IPS-18c (cell line): ENCODE data around the gene FGD6.
A peak's percentile ranks its signal among the peaks of the same experiment; 100 is the strongest.
"Not testable (repeated sequence)": the region's sequence is repeated elsewhere in the genome, so short reads cannot be mapped to it uniquely, and the experiment has no call there.

Source experiments
- H3K4me3 ChIP-seq: 2 replicates; pipeline ENCODE4 v1.7.0; 2013; ENCODE audit warnings: low read depth, mild to moderate bottlenecking, low read length, moderate library complexity; ENCODE audit not compliant: insufficient read depth
- H3K9me3 ChIP-seq: one replicate; pipeline ENCODE4 v1.6.1; 2013; ENCODE audit warnings: mild to moderate bottlenecking, low read length, moderate library complexity; ENCODE audit not compliant: control insufficient read depth, insufficient read depth

The FGD6 gene

GRCh38 chr12:95217377-95218149, at the start of gene FGD6, which contains the start of gene VEZT:
FGD6 (minus strand) TSS chr12:95217467; CDS start chr12:95217240, 227 bp downstream.
VEZT (plus strand) TSS chr12:95217807; CDS start chr12:95217851, 44 bp downstream.
- peak within 1 kb of the TSS; percentile 91 for H3K4me3 ChIP-seq
- no peaks in the 10 kb centered on the region for H3K9me3 ChIP-seq

- no peak overlapping the region for H3K4me3 ChIP-seq
- no peaks in the 10 kb centered on the region for H3K9me3 ChIP-seq
These were observed 49.0 kb upstream of the FGD6 start for GRCh38 chr12:95266254-95266653.

GRCh38 chr12:95265765-95266164, 48.5 kb upstream of the FGD6 start:
- H3K9me3 ChIP-seq: no peaks in the 10 kb centered on the region

GRCh38 chr12:95262808-95263207, 45.5 kb upstream of the FGD6 start:
- no peak overlapping the region for H3K4me3 ChIP-seq
- no peaks in the 10 kb centered on the region for H3K9me3 ChIP-seq

More at GRCh38 chr12:95265765-95266164, 48.5 kb upstream of the FGD6 start:
- H3K4me3 ChIP-seq: no peak overlapping the region

GRCh38 chr12:95261109-95261508, 43.8 kb upstream of the FGD6 start:
- no peak overlapping the region for H3K4me3 ChIP-seq
- no peaks in the 10 kb centered on the region for H3K9me3 ChIP-seq

GRCh38 chr12:95259368-95259767, 42.1 kb upstream of the FGD6 start:
- no peaks in the 10 kb centered on the region for H3K9me3 ChIP-seq

GRCh38 chr12:95258803-95259202, 41.5 kb upstream of the FGD6 start:
- no peak overlapping the region for H3K4me3 ChIP-seq

More at GRCh38 chr12:95259368-95259767, 42.1 kb upstream of the FGD6 start:
- no peak overlapping the region for H3K4me3 ChIP-seq

GRCh38 chr12:95258151-95258550, 40.9 kb upstream of the FGD6 start:
- Histone ChIP-seq H3K9me3 (no peaks in the 10 kb centered on the region), H3K4me3 (no peak overlapping the region)

More at GRCh38 chr12:95258803-95259202, 41.5 kb upstream of the FGD6 start:
- no peaks in the 10 kb centered on the region for H3K9me3 ChIP-seq

GRCh38 chr12:95257541-95257940, 40.3 kb upstream of the FGD6 start:
- H3K9me3 ChIP-seq: no peaks in the 10 kb centered on the region
- no peak overlapping the region for H3K4me3 ChIP-seq

- Histone ChIP-seq H3K9me3 (no peaks in the 10 kb centered on the region), H3K4me3 (no peak overlapping the region)
These were observed 36.1 kb upstream of the FGD6 start for GRCh38 chr12:95253386-95253785.

GRCh38 chr12:95248604-95249360, 31.5 kb upstream of the FGD6 start:
- Histone ChIP-seq H3K4me3 (no peak overlapping the region), H3K9me3 (no peaks in the 10 kb centered on the region)

- Histone ChIP-seq H3K9me3 (no peaks in the 10 kb centered on the region), H3K4me3 (no peak overlapping the region)
These were observed 30.8 kb upstream of the FGD6 start for GRCh38 chr12:95248095-95248494.

GRCh38 chr12:95244350-95244749, 27.1 kb upstream of the FGD6 start:
- Histone ChIP-seq H3K9me3 (no peaks in the 10 kb centered on the region), H3K4me3 (no peak overlapping the region)

GRCh38 chr12:95243497-95244183, 26.4 kb upstream of the FGD6 start:
- Histone ChIP-seq H3K9me3 (no peaks in the 10 kb centered on the region), H3K4me3 (no peak overlapping the region)

GRCh38 chr12:95241761-95242506, 24.7 kb upstream of the FGD6 start:
- no peak overlapping the region for H3K4me3 ChIP-seq

GRCh38 chr12:95241138-95241537, 23.9 kb upstream of the FGD6 start:
- H3K4me3 ChIP-seq, H3K9me3 ChIP-seq: not testable (repeated sequence)

More at GRCh38 chr12:95241761-95242506, 24.7 kb upstream of the FGD6 start:
- no peaks in the 10 kb centered on the region for H3K9me3 ChIP-seq

- Histone ChIP-seq H3K9me3 (no peaks in the 10 kb centered on the region), H3K4me3 (no peak overlapping the region)
These were observed 23.3 kb upstream of the FGD6 start for GRCh38 chr12:95240556-95240955.
